GM18511 (cell line): ENCODE results near the gene TMX2.

Experiments
- ATAC-seq: cut with Tn5 transposase; IDR thresholded peaks from one replicate; pipeline ENCODE4 v1.9.1; 2021; ENCODE audit warnings: mild to moderate bottlenecking, moderate library complexity; ENCODE audit not compliant: unreplicated experiment

The TMX2 gene

DNA sequence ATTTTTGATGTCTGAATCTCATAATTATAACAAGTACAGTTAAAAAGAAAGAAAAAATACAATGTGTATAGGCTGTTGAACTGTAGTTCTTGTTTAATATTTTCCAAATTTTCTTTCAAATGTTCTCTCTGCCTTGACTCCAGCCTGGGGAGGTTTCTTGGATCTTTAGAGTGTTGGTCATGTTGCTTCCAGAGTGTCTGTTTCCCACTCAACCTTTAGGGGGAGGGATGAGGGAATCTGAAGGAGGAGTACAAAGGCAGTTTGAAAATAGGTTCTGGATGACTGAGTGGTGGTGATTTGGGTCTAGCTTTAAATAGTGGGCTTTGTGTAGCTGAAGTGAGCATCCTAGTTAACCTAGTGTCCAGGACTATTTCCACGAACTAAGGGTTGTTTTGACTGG, 51.2 kb downstream of the TMX2 start:
- ATAC-seq: no peak

DNA sequence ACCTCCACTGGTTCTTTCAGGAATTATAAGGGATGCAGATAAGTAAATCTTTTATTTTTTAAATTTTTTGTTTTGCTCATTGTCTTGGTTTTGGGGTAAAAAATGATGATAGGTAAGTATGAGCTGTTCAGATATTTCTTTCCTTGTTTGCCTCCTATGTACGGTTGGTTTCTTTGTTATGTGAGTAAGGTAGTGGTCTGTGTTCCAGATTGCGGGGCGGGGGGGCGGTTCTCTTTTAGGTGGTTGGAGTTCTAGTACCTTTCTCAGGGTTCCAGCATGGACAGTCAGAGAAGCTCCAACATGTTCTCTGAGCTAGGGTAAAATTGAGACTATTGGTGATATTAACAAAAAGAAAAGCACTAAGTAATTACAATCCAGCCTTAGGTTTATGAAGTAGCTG, 51.6 kb downstream of the TMX2 start:
- ATAC-seq: no peak

DNA sequence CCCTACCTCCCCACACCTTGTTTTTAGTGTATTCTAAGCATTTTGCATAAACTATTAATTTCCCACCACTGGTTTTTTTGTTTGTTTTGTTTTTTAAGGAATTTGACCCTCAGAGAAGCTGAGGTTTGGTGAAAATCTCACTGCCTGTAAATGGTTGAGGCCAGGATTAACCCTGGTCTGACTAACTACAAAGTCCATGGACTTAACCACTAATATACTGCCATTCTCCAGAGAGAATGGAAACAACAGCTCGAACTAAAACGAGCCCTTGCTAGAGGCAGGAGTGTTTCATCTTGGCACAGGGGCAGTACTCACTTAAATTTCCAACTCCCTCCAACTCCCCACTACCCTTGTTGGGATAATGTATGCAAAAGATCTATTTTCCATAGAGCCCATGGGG, 52.2 kb downstream of the TMX2 start:
- ATAC-seq: no peak

DNA sequence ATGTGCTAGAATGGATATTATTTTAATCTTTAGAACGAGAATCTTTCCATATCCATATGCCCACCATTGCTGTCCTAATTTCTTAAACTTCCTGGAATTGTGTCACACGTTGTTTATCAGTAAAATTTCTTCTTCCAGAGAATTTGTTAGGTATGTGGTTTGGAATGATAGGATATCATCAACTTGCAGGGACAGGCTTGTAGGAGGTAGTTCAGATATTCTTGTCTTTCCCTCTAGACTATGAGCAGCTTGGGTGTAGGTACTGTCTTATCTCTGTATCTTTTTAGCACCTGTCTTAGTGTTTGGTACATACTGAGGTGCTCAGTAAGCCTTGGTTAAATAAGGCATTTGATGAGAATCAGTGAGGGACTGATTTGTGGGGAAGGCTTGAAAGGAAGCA, 52.6 kb downstream of the TMX2 start:
- ATAC-seq: no peak

DNA sequence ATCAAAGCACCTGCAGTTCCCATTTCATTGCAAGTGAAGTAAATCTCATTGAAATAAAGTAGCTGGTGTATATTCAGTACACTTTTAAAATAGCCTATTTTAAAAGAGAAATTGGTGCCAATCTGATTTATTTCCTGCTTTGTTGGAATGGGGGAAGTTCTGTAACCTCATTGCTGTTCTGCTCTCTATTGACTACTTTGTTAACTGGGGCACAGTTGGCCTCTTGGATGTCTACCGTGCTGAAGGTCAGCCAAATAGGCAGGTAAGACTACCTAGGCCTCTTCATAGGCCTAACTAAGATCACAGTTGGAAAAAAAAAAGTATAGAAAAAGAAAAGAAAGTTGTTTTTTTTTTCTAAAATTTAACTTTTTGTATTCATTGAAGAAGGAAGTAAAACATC, 58.4 kb downstream of the TMX2 start:
- no peak for ATAC-seq

DNA sequence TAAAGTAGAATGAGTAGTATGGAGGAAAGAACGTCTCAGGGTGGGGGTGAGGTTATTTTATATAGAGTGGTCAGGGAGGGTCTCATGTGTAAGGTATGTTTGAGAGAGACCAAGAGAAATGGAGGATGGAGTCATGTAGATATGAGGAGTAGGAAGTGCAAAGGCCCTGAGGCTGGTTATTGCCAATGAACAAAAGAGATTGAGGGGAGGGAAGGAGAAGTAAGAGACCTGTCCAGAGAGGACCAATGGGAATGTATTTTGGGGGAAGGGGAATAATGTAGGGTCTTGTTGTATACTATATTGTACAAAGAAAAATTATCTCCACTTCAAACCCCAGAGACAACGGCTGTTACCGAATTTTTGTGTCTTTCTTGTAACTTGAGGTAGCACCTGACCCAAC, 59.0 kb downstream of the TMX2 start:
- no peak for ATAC-seq

DNA sequence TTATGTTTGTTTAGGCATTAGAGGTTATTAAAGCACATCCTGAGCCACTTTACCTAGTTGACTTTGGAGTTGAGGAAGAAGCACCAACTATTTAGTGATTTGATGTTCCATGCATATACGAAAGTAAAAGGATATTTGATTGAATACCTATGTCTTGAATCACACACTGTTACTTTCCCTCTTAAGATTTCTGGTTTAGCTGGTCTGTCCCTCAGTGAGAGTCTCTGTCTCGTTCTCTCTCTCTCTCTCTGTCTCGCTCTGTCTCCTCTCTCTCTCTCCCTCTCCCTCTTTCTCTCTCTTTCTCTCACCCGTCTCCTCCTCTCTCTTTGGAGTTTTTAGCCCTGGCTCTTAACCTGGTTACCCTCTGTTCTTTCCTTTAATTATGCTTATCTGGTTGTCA, 60.2 kb downstream of the TMX2 start:
- no peak for ATAC-seq

DNA sequence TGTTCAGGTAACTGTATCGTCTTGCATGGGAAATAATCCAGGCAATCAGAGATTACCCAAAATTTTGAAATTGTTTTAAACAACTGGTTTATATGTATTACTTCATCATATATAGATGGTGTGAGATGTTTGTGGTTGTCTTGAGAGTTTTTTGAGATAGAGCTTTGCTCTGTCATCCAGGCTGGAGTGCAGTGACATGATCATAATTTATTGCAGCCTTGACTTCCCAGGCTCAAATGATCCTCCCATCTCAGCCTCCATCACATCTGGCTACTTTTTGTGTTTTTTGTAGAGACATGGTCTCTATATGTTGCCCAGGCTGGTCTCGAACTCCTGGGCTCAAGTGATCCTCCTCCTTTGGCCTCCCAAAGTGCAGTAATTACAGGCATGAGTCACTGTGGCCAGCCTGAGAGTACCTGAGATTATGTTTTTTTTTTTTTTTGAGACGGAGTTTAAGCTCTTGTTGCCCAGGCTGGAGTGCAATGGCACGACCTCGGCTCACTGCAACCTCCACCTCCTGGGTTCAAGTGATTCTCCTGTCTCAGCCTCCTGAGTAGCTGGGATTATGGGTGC, 60.7 kb downstream of the TMX2 start:
- no peak for ATAC-seq

DNA sequence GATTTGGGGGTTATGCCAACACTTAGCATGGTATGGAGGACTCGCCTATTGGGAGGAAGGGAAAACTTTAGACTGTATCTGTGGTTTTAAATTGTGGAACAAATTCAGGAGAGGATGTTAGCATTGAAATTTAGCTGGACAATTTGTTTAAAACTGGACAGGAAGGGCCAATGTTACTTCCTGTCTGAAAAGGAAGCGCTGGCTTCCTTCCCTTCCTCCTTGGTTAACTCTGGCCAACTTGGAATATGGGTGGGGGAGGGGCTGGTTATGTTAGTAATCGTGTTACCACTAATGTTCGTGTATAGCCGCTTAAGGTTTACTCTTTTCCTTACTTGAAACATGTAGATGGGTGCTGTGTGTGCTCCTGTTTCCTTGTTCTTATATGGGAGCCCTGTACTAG, 63.1 kb downstream of the TMX2 start:
- no peak for ATAC-seq

DNA sequence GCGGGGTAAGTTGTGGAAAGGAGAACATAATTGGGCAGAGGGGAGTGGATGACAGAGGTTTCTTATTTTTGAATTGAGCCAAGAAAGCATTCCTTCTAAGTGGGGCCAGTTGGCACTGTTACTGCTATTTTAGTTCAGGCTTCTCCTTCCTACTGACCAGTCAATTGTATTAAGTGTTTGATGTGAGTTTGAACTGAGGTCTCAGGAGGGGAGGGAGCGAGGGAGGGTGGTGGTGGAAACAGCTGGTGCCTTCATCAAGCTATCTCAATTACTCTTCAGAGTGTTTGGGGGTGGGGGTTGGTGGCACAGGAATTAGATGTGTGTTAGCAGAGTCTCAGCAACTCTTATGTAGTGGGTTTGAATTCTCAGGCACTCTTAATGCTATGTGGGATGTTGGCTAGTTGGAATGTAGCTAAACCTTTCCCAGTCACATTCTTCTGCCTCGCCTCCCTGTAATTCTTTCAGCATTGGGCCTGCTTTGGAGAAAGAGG, 63.7 kb downstream of the TMX2 start:
- no peak for ATAC-seq

DNA sequence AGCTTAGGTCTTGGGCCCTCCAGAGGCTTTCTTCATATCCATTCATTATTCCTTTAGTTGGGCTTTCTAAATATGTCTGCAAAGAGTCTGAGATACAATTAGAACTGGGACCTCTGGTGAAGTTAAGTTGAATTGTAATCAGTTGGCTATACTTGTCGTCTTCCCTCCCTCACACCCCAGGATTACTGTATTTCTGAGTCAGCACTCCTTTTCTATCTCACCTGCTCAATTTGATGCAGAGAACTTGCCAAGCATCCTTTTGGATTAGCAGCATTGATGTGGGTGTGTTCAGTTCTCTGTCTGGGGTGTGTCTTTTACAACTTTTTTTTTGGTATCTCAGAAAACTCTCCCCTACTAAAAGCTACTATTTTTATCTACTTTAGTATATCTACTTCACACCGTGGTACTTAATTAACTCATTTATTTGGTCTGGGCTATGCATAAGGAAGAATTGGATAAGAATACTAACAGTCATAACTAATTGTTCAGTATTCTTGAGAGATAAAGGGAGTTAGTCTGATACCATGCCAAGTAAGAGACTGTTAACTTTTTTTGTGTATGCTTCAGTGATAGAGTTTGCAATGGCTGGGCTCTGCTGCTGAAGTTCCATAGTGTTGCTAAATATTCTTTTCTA, 64.3 kb downstream of the TMX2 start:
- no peak for ATAC-seq

DNA sequence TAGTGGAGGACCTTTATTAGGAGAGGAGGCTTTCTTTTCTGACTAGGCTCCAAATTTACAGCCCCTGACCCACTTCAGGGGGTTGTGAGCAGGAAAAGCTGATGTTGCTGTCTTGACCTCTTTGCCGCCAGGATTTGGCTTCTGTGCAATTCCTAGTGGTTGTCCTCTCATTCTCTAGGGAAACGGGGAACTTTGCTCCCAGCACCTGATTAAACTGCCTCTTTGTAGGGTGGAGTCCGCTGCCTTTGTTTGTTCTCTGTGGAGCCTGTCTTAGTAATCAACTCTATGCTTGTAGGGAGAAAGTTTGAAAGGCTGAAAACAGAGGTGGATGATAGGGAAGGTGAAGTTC, 65.5 kb downstream of the TMX2 start:
- no peak for ATAC-seq

DNA sequence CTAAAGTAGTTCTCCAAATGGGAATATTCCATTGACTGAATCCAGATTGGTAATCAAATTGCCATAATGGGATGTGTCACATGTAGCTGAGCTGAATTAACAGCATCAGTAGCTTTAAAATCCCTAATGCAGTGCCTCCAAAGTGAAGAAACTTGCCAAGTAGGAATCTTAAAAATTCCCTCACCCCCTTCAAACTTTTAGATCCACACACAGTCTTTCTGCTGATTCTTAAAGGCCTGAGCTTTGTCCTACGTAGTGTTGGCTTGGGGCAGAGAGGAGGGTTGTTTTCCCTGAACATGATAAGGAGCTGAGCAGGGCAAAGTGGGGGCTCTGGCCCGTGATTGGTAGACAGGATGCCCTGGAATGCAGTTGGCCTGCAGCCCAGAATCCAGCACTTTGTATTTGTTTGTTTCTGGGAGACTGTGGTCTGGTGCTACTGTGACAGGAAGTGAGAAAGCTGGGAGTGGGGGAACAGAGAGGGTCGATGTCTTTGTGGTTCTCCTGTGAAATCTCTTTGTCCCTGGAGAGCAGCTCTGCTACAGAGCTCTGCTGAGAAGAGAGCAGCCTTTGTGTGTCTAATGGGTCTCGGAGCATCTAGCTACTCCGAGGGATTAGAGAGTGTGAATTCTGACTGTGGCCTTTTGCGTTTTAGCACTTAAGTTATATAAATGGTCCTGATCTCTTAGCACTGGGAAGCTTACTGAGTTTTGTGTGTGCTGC, 66.1 kb downstream of the TMX2 start:
- ATAC-seq: no peak

DNA sequence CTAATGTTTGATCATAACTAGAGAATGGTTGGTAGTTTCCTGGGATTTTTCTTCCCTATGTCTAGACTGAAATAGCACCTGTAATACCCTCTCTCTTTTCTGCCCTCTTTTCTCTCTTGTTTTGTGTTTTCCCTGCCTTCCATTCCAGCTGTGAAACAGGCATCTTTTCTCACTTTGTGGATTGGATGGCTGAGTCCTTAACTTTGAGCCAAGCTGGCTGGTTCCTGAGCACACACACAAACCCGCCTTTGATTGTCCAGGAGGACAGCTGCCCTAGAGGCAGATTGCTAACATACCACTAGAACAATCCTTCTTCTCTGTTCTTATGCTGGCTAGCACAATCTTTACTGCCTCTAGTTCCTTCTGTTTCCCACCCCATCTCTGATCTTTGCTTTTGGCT, 66.9 kb downstream of the TMX2 start:
- ATAC-seq: no peak

DNA sequence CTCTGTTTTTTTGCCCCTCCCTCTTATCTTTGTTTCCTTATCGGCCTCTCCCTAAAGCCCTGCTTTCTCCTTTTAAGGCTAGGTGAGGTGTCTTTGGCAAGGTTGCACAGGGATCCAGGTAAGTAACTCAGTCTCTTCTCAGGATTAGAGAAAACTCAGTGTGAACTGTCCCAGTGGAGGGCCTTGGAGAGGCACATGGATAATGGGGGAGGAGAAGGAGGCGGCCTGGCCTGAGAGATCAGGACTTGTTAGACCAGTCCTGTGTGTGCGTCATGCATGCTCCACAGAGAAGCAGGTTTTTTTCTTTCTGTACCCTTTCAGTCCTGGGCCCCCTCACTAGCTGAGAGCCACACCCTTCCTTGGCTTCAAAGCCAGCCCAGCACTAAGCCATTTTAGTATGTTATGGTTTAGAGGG, 69.1 kb downstream of the TMX2 start:
- ATAC-seq: no peak

DNA sequence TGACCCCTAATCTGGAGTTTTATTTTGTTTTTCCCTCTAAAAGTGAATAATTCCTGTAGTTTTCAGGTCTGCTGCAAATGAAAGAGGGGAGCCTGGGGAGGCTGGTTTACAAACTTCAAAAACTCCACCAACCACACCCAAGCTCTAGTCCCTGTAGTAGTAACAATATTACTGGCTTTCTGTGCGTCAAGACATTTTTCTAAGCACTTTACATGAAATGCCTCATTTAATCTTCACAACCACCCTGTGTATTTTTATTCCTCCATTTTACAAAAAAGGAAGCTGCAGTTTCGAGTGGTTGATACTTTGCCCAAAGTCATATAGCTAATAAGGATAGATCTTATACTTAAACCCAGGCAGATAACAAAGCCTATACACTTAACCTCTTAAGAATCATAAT, 72.7 kb downstream of the TMX2 start:
- peak; percentile 40 for ATAC-seq

DNA sequence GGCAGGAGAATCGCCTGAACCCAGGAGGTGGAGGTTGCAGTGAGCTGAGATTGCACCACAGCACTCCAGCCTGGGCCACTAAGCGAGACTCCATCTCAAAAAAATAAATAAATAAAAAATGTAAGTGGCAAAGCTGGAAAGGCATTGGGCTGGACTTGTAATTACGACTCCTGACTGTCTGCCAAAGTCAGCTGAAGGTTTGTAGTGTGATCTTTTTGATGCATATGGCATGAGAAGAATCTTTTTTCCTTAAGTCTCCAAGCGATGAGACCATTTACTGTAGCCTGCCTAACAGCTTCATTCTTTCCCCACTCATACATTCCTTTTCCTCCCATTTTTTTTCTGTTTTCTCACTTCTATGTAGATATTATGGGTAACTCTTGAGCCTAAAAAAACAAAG, 74.0 kb downstream of the TMX2 start:
- no peak for ATAC-seq

DNA sequence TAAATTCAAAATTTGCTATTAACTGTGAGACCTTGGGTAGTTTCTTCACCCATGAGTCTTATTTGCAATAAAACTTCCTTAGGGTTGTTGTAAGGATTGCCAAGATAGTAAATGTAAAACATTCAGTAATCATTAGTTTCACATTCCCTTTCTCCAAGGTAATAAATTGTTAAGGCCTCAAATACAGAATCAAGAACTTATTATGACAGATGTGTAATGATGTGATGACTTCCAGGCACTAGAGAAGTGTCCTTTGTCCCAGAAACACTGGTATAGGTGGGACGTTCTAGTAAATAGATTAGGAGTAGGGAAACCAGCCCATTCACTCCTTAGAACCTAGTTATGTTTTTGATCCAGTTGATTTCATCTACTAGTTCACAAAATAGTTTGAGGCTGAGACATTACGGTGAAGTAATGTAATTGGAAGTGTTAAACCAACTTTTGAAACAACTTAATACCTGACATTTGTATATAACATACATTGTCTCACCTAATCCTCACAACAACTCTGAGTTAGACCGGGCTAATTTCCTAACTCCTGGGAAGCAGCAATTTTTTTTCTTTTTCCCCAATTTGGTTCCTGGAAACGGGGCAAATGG, 74.7 kb downstream of the TMX2 start:
- ATAC-seq: no peak

DNA sequence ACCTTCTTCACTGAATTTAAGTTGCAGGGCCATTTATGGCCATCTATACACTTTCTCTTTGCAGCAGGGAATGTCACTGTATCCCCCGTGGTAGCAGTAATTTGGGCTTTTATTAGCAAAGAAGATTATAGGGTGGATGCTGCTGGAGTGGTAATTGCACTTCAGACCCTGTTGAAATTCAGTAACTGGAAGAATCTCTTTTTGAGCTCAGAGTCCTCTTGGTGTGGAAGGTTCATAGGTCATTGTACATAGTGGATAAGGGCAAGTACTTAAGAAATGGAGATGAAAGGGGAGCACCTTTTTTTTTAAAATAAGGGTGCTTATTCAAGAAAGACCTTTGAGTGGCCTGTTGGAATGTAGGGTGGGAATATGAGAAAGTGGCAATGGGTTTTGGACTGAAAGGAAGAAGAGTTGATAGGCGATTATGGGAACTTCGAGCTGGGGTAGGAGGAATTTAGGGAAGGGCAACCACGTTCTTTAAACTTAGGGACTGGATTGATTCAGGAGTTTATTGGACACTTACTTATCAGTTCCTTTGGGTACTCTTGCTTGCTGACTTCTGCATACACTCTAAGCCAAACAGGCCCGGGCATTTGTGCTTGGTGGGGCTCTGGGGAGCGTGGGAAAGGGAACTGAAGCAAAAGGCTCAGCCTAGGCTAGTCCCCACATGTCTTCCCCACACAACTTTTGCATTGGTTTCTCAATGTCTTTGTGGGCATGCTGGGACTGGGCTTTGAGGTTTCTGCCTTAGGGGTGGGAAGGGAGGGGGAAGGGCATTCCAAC, 75.7 kb downstream of the TMX2 start:
- ATAC-seq: peak; percentile 37

DNA sequence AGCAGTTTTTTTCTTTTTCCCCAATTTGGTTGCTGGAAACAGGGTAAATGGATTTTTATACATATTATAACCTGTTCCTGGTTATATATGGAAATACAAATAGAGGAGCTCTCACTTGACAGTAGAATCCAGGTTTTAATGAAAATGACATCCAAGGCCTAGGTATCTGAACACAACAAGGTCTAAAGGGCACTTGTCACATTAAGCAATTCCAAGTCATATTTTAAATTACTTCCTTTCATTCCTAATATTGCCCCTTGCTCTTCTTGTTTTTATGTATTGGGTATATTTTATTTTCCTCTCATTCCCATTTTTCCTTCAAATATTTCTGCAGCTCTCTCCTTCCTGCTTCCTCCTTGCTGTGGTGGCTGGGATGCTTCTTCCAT, 76.3 kb downstream of the TMX2 start:
- no peak for ATAC-seq
